Vagina (tissue), 2 donors: ENCODE results near the gene KL.

Source experiments
- CTCF ChIP-seq, 3 experiments: fragments of 450-650 bp in 2 of 3; fragments of 200-600 bp in 1 of 3; sonication (generic) in 1 of 3; IDR thresholded peaks; one replicate each; pipeline ENCODE4 v1.5.1; 2017 to 2019; ENCODE audit warnings: antibody characterized with exemption in 3 of 3, mild to moderate bottlenecking in 2 of 3, moderate library complexity in 2 of 3
- POLR2A ChIP-seq, 2 donors: fragments of 450-650 bp; IDR thresholded peaks; one replicate each; pipeline ENCODE4 v1.6.1; 2017; ENCODE audit warnings: antibody characterized with exemption in 2 of 2, mild to moderate bottlenecking in 2 of 2, moderate library complexity in 2 of 2

- TF ChIP-seq CTCF (IDR thresholded peaks at IDR 0.05), result no peak
- TF ChIP-seq POLR2A (IDR thresholded peaks at IDR 0.05), result no peak
Measured at GRCh38 chr13:33114146-33114545, 97.9 kb downstream of the KL start.
